Measurements from ENCODE around the gene ZNF683. TPM values are rescaled to one million over a fixed set of nuclear protein-coding genes. Genes with fewer than 3 reads are reported as not detected.

Gene ZNF683
- total RNA-seq, 1 experiment from 2014 or later, result not detected

DNA sequence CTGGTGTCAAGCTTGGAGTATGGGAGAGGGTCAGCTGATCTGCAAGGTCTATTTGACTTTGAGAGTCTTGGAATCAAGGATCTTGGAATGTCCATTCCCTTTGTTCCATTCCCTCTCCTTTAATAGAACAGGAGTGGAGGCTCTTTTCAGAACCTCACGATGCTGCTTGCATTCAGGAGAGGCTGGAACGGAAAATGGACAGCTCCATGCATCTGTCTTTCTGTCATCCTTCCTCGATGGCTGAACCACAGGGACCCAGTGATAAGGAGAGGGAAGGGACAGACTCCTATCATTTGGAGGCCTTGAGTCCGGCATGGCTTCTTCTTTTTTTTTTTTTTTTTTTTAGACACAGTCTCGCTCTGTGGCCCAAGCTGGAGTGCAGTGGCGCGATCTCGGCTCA lies 23.2 kb upstream of the ZNF683 start:
- Histone ChIP-seq H3K36me3 (ENCODE audit: low read depth) (no peaks in the 10 kb centered on the region), H3K9me3 (ENCODE audit: insufficient read depth, low read depth) (no peaks in the 10 kb centered on the region), H3K4me2 (no peak overlapping the region), H4K20me1 (ENCODE audit: insufficient read depth) (no peaks in the 10 kb centered on the region), H3K27me3 (ENCODE audit: insufficient read depth, low read depth) (no peaks in the 10 kb centered on the region), H3K27ac (no peak overlapping the region), H2AFZ (no peak overlapping the region), H3K4me3 (no peak overlapping the region), H3K79me2 (ENCODE audit: low read depth) (no peaks in the 10 kb centered on the region), H3K4me1 (replicated peaks; ENCODE audit: insufficient read depth) (no peaks in the 10 kb centered on the region), H3K9me2 (ENCODE audit: insufficient read depth) (no peaks in the 10 kb centered on the region), H3F3A (ENCODE audit: insufficient read depth, low read depth) (no peaks in the 10 kb centered on the region)
- intact Hi-C loops (cut with micrococcal nuclease; ENCODE audit: unreplicated experiment), result no loop called here
- ChIA-PET POLR2A (ENCODE audit: unreplicated experiment) (no interaction called here), CTCF (no interaction called here)
- no TSS peak for BruUV-seq (replicated peaks)
- no peak for TF ChIP-seq EZH2 (IDR thresholded peaks at IDR 0.05; ENCODE audit: low read depth)
- TF ChIP-seq, protein P1, sequence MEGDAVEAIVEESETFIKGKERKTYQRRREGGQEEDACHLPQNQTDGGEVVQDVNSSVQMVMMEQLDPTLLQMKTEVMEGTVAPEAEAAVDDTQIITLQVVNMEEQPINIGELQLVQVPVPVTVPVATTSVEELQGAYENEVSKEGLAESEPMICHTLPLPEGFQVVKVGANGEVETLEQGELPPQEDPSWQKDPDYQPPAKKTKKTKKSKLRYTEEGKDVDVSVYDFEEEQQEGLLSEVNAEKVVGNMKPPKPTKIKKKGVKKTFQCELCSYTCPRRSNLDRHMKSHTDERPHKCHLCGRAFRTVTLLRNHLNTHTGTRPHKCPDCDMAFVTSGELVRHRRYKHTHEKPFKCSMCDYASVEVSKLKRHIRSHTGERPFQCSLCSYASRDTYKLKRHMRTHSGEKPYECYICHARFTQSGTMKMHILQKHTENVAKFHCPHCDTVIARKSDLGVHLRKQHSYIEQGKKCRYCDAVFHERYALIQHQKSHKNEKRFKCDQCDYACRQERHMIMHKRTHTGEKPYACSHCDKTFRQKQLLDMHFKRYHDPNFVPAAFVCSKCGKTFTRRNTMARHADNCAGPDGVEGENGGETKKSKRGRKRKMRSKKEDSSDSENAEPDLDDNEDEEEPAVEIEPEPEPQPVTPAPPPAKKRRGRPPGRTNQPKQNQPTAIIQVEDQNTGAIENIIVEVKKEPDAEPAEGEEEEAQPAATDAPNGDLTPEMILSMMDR (conservative IDR thresholded peaks at IDR 0.05), result no peak
- no peak for DNase-seq

DNA sequence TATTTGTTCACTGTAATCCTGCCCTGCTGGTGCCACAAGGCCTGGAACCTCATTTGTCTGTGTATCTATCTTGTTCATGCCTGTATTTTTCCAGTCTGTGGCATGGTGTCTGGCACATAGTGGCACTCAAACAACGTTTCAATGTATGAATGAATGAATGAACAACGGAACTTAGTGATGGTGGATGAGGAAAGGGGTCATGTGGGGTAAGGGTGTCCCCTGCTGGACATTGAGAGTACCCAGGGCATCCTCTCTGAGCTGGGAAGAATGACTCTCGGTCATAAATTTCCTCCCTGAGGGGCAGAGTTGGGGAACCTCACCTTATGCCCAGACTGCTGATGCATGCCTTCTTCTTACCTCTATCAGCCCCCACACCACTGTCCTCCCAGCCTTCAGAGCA lies 18.9 kb upstream of the ZNF683 start:
- POLR2A ChIA-PET (ENCODE audit: unreplicated experiment), result interaction anchor here (0.7 kb wide), 1 partner anchor 265 kb away, joined by 3 read pairs; no protein-coding TSS in a partner anchor
- no peak overlapping the region for H3K27ac ChIP-seq
- no peak overlapping the region for H2AFZ ChIP-seq
- DNase-seq, result peak; percentile 43 to 46
- peaks cover 5% of the 10 kb centered on the region; the same call in 1 of the 2 replicates for H3K4me1 ChIP-seq (replicated peaks; ENCODE audit: insufficient read depth)
- no TSS peak for BruUV-seq (replicated peaks)
- TF ChIP-seq, protein P1 (conservative IDR thresholded peaks at IDR 0.05), result peak; percentile 78
- TF ChIP-seq EZH2 (IDR thresholded peaks at IDR 0.05; ENCODE audit: low read depth), result no peak
- CTCF ChIA-PET, result interaction anchor here (0.5 to 0.9 kb wide), 4 partner anchors 26 to 548 kb away, joined by 3 to 9 read pairs (median 4); no protein-coding TSS in a partner anchor
- no peaks in the 10 kb centered on the region for H3K36me3 ChIP-seq (ENCODE audit: low read depth)
- no peaks in the 10 kb centered on the region for H3K79me2 ChIP-seq (ENCODE audit: low read depth)
- no peaks in the 10 kb centered on the region for H3F3A ChIP-seq (ENCODE audit: insufficient read depth, low read depth)
- no peak overlapping the region for H3K4me2 ChIP-seq
- no peaks in the 10 kb centered on the region for H4K20me1 ChIP-seq (ENCODE audit: insufficient read depth)
- no peak overlapping the region for H3K4me3 ChIP-seq
- intact Hi-C loops (cut with micrococcal nuclease; ENCODE audit: unreplicated experiment), result loop anchor here (1.0 kb wide), 2 partner anchors 116 to 286 kb away; no protein-coding TSS in a partner anchor
- H3K9me2 ChIP-seq (ENCODE audit: insufficient read depth), result no peaks in the 10 kb centered on the region
- H3K27me3 ChIP-seq (ENCODE audit: insufficient read depth, low read depth), result no peaks in the 10 kb centered on the region
- no peaks in the 10 kb centered on the region for H3K9me3 ChIP-seq (ENCODE audit: insufficient read depth, low read depth)

DNA sequence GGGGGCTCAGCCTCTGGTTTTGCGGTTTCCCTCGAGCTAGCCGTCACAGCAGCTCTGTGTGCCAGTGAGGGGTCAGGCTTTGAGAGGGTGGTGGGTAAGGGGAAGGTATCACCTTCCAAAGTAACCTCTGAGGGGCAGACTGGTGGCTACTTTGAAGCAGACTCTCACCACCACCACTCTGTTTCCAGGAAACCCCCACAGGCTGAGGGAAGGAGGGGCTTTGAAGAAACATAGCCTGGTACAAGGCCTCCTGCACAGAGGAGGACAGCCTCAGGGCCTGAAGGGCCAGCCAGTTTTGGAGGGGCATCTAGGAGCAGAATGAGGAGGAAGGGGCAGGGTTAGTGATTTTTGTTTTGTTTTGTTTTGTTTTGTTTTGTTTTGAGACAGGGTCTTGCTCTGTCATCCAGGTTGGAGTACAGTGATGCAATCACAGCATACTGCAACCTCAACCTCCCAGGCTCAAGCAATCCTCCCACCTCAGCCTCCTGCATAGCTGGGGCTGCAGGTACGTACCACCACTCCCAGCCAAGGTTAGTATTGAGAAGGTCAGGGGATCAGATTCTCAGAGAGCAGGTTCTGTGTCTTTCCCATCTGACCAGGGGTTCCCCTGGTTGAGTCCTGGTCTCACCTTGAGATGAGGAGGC lies 17.2 kb upstream of the ZNF683 start:
- H3K4me3 ChIP-seq, result no peak overlapping the region
- no peaks in the 10 kb centered on the region for H3K36me3 ChIP-seq (ENCODE audit: low read depth)
- POLR2A ChIA-PET (ENCODE audit: unreplicated experiment), result no interaction called here
- no TSS peak for BruUV-seq (replicated peaks)
- no peaks in the 10 kb centered on the region for H3F3A ChIP-seq (ENCODE audit: insufficient read depth, low read depth)
- H3K9me3 ChIP-seq (ENCODE audit: insufficient read depth, low read depth), result no peaks in the 10 kb centered on the region
- H3K9me2 ChIP-seq (ENCODE audit: insufficient read depth), result no peaks in the 10 kb centered on the region
- H3K27me3 ChIP-seq (ENCODE audit: insufficient read depth, low read depth), result no peaks in the 10 kb centered on the region
- H3K4me2 ChIP-seq, result no peak overlapping the region
- no peaks in the 10 kb centered on the region for H4K20me1 ChIP-seq (ENCODE audit: insufficient read depth)
- CTCF ChIA-PET, result no interaction called here
- no peak for TF ChIP-seq EZH2 (IDR thresholded peaks at IDR 0.05; ENCODE audit: low read depth)
- TF ChIP-seq, protein P1 (conservative IDR thresholded peaks at IDR 0.05), result no peak
- H3K79me2 ChIP-seq (ENCODE audit: low read depth), result no peaks in the 10 kb centered on the region
- no peak overlapping the region for H2AFZ ChIP-seq
- peaks cover 5% of the 10 kb centered on the region; the same call in 1 of the 2 replicates for H3K4me1 ChIP-seq (replicated peaks; ENCODE audit: insufficient read depth)
- intact Hi-C loops (cut with micrococcal nuclease; ENCODE audit: unreplicated experiment), result no loop called here
- H3K27ac ChIP-seq, result no peak overlapping the region
- DNase-seq, result no peak
